ENCODE data around the gene CAPZB. TPM values are rescaled to one million over a fixed set of nuclear protein-coding genes. Genes with fewer than 3 reads are reported as not detected.

Gene CAPZB
- total and polyA plus RNA-seq, 2 of the 4 experiments (the other 2 are of a cell fraction), result 216 to 304 TPM

DNA sequence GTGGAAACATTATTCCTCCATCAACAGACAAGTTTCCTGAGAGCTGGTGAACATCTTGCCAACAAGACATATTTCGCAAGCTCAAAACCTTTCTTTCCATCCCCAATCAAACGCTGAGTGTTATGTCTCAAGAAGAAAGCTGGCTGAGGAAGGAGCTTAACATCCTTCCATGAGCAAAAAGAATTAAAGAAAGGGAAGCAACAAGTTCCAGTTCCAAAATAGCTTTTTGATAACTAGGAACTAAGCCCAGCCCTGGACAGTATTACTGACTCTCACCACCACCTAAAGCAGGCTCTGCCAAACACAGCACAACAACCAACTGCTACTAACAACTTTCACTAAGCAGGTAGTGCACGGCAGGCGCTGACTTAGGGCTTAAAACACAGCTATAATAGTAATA is 50.2 kb downstream of the CAPZB start:
- Histone ChIP-seq H3K79me1 (ENCODE audit: low read depth in 1 of 2, low read length in 2 of 2) (peaks cover 44 to 96% of the 10 kb centered on the region in 2 experiments), H4K5ac (ENCODE audit: low read depth, low read length) (peak overlapping the region; percentile 82), H3K27ac (ENCODE audit: insufficient read depth, low read length) (peak overlapping the region; percentile 96), H3K4me1 (ENCODE audit: control insufficient read depth, insufficient read depth, low read length) (peaks cover 51% of the 10 kb centered on the region), H3K36me3 (ENCODE audit: control insufficient read depth, insufficient read depth, low read length) (peaks cover 15% of the 10 kb centered on the region), H2AK5ac (ENCODE audit: low read depth, low read length) (peak overlapping the region; percentile 84; the same call in 1 of the 2 replicates), H3K23ac (ENCODE audit: low read depth, low read length) (peak overlapping the region; percentile 66), H3K14ac (replicated peaks; ENCODE audit: low read depth, low read length) (peak overlapping the region; percentile 58), H3K9me1 (ENCODE audit: insufficient read depth, low read length) (peaks cover 69% of the 10 kb centered on the region), H2BK15ac (ENCODE audit: low read depth, low read length) (peak overlapping the region; percentile 54; the same call in 2 of the 3 replicates), H2AFZ (replicated peaks; ENCODE audit: low read length, poor library complexity) (no peak overlapping the region), H3K4me3 (ENCODE audit: insufficient read depth, low read depth, low read length) (no peak overlapping the region), H3K56ac (ENCODE audit: extremely low read depth, insufficient read depth, low read length) (no peak overlapping the region), H3K18ac (ENCODE audit: low read depth, low read length) (peak overlapping the region; percentile 84), H4K8ac (ENCODE audit: low read depth in 2 of 2, low read length in 2 of 2) (peak overlapping the region in 1 of 2 experiments; percentile 75; a peak in 2 of 4 replicates), H2BK120ac (ENCODE audit: low read depth, low read length) (peak overlapping the region; percentile 28; the same call in 1 of the 2 replicates), H3K4me2 (ENCODE audit: low read depth, low read length) (peak overlapping the region; percentile 72), H2BK5ac (ENCODE audit: low read depth, low read length, poor library complexity, severe bottlenecking) (peak overlapping the region; percentile 84), H3K9me3 (ENCODE audit: control insufficient read depth, insufficient read depth, low read length) (no peaks in the 10 kb centered on the region), H4K20me1 (ENCODE audit: insufficient read depth, low read length) (peaks cover 98% of the 10 kb centered on the region), H2AK9ac (replicated peaks; ENCODE audit: low read depth, low read length, poor library complexity) (no peak overlapping the region), H3K4ac (ENCODE audit: low read depth, low read length) (peak overlapping the region; percentile 75), H3K9ac (ENCODE audit: low read depth, low read length) (peak overlapping the region; percentile 57; the same call in 1 of the 2 replicates), H4K91ac (ENCODE audit: insufficient read depth, low read depth, low read length) (peak overlapping the region; percentile 53; the same call in 1 of the 2 replicates), H2BK20ac (ENCODE audit: low read depth, low read length) (peak overlapping the region; percentile 59), H3K27me3 (ENCODE audit: control insufficient read depth, insufficient read depth, low read length) (no peaks in the 10 kb centered on the region)
- in situ Hi-C loops (cut with MboI; ENCODE audit: low sequenced_read_pairs) (no loop called here), dilution Hi-C loops (cut with HindIII; ENCODE audit: low sequenced_read_pairs, unreplicated experiment) (no loop called here), intact Hi-C loops (cut with micrococcal nuclease) (no loop called here)
- WGBS, 2 experiments (ENCODE audit: extremely low coverage in 2 of 2, insufficient read length in 1 of 2), result no CpG with 5 or more reads among the region's 4 CpGs
- POLR2A ChIA-PET (ENCODE audit: unreplicated experiment), result interaction anchor here (0.7 kb wide), 1 partner anchor 86 kb away, joined by 3 read pairs; no protein-coding TSS in a partner anchor
- BruUV-seq (replicated peaks), result no TSS peak
- DNase-seq, result peak; percentile 81
- TF ChIP-seq, protein P1, sequence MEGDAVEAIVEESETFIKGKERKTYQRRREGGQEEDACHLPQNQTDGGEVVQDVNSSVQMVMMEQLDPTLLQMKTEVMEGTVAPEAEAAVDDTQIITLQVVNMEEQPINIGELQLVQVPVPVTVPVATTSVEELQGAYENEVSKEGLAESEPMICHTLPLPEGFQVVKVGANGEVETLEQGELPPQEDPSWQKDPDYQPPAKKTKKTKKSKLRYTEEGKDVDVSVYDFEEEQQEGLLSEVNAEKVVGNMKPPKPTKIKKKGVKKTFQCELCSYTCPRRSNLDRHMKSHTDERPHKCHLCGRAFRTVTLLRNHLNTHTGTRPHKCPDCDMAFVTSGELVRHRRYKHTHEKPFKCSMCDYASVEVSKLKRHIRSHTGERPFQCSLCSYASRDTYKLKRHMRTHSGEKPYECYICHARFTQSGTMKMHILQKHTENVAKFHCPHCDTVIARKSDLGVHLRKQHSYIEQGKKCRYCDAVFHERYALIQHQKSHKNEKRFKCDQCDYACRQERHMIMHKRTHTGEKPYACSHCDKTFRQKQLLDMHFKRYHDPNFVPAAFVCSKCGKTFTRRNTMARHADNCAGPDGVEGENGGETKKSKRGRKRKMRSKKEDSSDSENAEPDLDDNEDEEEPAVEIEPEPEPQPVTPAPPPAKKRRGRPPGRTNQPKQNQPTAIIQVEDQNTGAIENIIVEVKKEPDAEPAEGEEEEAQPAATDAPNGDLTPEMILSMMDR (conservative IDR thresholded peaks at IDR 0.05; ENCODE audit: low read depth, low read length), result no peak
- TF ChIP-seq BHLHE40 (IDR thresholded peaks at IDR 0.05; ENCODE audit: low read depth, low read length) (no peak), CEBPB (IDR thresholded peaks at IDR 0.05; ENCODE audit: low read depth, low read length) (peak; percentile 94), RAD21 (IDR thresholded peaks at IDR 0.05; ENCODE audit: low read length) (no peak)
- CTCF ChIA-PET, result interaction anchor here (0.6 kb wide), 1 partner anchor 29 kb away, joined by 3 read pairs; no protein-coding TSS in a partner anchor
- ATAC-seq (ENCODE audit: low read depth), result no peak; the same call in 1 of the 2 replicates
